ENCODE data around the gene UNG.

DNA sequence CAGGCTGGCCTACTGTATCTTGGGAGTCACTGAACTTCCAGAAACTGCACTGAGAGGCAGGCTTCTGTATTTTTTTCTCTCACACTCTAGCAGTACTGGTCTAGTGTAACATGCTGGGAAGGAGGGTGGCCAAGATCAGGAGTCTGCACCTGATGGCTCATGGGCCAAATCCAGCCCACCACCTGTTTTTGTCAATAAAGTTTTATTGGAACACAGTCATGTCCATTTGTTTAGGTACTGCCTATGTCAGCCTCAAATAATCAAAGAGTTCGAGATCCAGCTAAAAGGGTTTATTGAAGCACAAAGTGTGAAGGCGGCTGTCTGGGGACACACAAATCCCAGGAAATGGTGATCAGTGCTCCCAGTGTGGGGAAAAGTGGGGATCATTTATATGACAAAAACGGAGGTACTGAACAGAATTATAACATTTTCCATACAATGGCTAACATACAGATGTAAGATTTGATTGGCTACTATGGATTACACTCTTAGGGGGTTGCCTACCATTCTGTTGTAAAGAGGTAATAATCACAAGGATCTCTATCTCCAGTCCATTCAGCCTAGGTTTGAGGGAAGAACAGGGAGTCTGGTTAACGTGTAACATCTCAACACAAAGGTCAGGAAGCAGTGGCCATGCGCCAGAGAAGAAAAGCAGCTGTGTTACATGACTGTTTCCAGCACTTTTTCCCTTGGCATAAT, 32.1 kb upstream of the UNG start:
- TF ChIP-seq, protein P1, sequence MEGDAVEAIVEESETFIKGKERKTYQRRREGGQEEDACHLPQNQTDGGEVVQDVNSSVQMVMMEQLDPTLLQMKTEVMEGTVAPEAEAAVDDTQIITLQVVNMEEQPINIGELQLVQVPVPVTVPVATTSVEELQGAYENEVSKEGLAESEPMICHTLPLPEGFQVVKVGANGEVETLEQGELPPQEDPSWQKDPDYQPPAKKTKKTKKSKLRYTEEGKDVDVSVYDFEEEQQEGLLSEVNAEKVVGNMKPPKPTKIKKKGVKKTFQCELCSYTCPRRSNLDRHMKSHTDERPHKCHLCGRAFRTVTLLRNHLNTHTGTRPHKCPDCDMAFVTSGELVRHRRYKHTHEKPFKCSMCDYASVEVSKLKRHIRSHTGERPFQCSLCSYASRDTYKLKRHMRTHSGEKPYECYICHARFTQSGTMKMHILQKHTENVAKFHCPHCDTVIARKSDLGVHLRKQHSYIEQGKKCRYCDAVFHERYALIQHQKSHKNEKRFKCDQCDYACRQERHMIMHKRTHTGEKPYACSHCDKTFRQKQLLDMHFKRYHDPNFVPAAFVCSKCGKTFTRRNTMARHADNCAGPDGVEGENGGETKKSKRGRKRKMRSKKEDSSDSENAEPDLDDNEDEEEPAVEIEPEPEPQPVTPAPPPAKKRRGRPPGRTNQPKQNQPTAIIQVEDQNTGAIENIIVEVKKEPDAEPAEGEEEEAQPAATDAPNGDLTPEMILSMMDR (IDR thresholded peaks at IDR 0.05; ENCODE audit: poor library complexity, severe bottlenecking), result no peak
- no peak for TF ChIP-seq POLR2AphosphoS5 (IDR thresholded peaks at IDR 0.05)
- TF ChIP-seq EP300 (conservative IDR thresholded peaks at IDR 0.05; ENCODE audit: poor library complexity, severe bottlenecking), result no peak
- no peak for TF ChIP-seq RAD21 (conservative IDR thresholded peaks at IDR 0.05)

All from neural cell (in vitro differentiated cells).